Measurements from ENCODE around the gene IFT43. TPM values are rescaled to one million over a fixed set of nuclear protein-coding genes. Genes with fewer than 3 reads are reported as not detected.

Gene IFT43
- total RNA-seq, 1 experiment from 2014 or later, result 34.9 TPM

DNA sequence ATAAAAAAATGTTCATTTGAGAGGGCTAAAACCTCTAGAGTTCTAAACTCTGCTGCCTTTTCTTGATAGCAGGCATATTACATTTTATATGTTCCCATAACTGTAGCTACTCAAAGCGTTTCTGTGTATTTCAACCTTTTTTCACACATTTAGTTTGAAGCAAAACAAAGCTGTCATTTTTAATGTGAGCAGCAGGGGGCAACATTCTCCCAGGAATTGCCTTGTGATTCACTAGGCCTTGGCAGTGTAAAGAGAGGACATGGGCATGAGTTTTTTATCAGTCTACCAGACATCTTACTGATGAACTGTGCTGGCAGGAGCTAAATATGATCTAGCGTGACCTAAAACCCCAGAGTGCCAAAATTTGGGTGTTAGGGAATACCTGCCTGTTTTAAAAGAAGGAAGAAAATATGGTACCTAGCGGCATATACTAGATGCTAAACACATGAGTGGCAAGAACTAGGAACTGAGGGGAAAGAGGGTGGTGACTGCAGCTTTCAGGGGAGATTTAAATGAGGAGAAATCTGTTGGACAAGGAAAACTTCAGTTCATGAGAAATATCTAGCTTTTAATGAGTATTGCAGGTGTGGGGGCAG, 65.3 kb downstream of the IFT43 start:
- H3K4me1 Mint-ChIP-seq (ENCODE audit: insufficient read depth, unreplicated experiment), result no peaks in the 10 kb centered on the region
- no peaks in the 10 kb centered on the region for H3K9me3 Mint-ChIP-seq (ENCODE audit: unreplicated experiment)
- TF ChIP-seq, protein P1, sequence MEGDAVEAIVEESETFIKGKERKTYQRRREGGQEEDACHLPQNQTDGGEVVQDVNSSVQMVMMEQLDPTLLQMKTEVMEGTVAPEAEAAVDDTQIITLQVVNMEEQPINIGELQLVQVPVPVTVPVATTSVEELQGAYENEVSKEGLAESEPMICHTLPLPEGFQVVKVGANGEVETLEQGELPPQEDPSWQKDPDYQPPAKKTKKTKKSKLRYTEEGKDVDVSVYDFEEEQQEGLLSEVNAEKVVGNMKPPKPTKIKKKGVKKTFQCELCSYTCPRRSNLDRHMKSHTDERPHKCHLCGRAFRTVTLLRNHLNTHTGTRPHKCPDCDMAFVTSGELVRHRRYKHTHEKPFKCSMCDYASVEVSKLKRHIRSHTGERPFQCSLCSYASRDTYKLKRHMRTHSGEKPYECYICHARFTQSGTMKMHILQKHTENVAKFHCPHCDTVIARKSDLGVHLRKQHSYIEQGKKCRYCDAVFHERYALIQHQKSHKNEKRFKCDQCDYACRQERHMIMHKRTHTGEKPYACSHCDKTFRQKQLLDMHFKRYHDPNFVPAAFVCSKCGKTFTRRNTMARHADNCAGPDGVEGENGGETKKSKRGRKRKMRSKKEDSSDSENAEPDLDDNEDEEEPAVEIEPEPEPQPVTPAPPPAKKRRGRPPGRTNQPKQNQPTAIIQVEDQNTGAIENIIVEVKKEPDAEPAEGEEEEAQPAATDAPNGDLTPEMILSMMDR (IDR thresholded peaks at IDR 0.05; ENCODE audit: unreplicated experiment), result peak; percentile 84
- peaks cover 3% of the 10 kb centered on the region for H3K36me3 Mint-ChIP-seq (ENCODE audit: insufficient read depth, unreplicated experiment)
- intact Hi-C loops (cut with micrococcal nuclease), result loop anchor here (1.0 to 5.0 kb wide), 5 partner anchors 102 to 594 kb away; no protein-coding TSS in a partner anchor
- BruUV-seq (replicated peaks), result no TSS peak
- POLR2A ChIA-PET, result interaction anchor here (0.6 to 1.1 kb wide), 4 partner anchors 102 to 466 kb away, joined by 3 to 5 read pairs (median 4); no protein-coding TSS in a partner anchor
- H3K4me3 Mint-ChIP-seq (ENCODE audit: unreplicated experiment), result no peak overlapping the region
- no peak overlapping the region for H3K27ac Mint-ChIP-seq (ENCODE audit: low read depth, unreplicated experiment)
- peak; percentile 65 for DNase-seq (ENCODE audit: unreplicated experiment)
- H3K27me3 Mint-ChIP-seq (ENCODE audit: insufficient read depth, unreplicated experiment), result no peaks in the 10 kb centered on the region
- CTCF ChIA-PET, result interaction anchor here (0.6 to 12.5 kb wide), 57 partner anchors 8 to 760 kb away, joined by 3 to 165 read pairs (median 3); no protein-coding TSS in a partner anchor

DNA sequence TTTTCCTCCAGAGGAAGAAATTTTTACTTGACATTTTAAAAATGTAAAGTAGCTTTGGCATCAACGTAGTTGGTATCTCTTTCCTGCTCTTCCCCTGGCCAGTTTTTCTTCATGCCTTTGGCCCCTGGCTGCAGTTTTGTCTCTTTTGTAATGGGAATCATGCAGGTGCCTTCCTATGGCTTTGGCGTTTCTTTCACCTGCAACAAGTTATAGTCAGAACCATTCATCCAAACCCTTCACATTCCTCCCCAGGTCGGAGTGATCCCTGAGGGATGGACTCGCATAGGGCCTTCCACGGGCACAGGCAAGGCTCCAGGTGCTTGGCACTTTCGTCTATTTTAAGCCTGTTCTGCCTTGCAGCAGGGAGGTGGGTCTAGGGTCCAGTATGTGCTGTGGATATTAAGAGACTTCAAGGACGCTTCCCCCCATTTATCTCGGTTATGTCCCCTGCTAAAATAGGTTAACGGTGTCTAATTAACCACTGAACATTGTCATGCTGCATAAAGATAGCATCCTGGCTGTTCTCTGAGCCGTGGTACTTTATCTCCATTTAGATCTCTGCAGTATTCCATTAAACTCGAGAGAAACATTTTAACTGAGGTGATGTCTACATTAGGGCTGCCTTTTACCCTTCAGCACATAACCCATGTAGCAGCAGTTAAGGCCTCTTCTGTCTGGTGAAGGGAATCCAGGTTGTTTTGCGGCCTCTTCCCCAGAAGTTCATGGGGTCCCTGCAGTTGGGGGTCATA, 66.3 kb downstream of the IFT43 start:
- H3K9me3 Mint-ChIP-seq (ENCODE audit: unreplicated experiment), result no peaks in the 10 kb centered on the region
- TF ChIP-seq, protein P1 (IDR thresholded peaks at IDR 0.05; ENCODE audit: unreplicated experiment), result no peak
- intact Hi-C loops (cut with micrococcal nuclease), result loop anchor here (1.0 to 5.0 kb wide), 4 partner anchors 101 to 340 kb away; no protein-coding TSS in a partner anchor
- no TSS peak for BruUV-seq (replicated peaks)
- no peak overlapping the region for H3K27ac Mint-ChIP-seq (ENCODE audit: low read depth, unreplicated experiment)
- ChIA-PET POLR2A (no interaction called here), CTCF (interaction anchor here (0.7 to 12.5 kb wide), 26 partner anchors 7 to 754 kb away, joined by 3 to 165 read pairs (median 4); no protein-coding TSS in a partner anchor)
- no peaks in the 10 kb centered on the region for H3K27me3 Mint-ChIP-seq (ENCODE audit: insufficient read depth, unreplicated experiment)
- no peak overlapping the region for H3K4me3 Mint-ChIP-seq (ENCODE audit: unreplicated experiment)
- H3K4me1 Mint-ChIP-seq (ENCODE audit: insufficient read depth, unreplicated experiment), result no peaks in the 10 kb centered on the region
- DNase-seq (ENCODE audit: unreplicated experiment), result no peak
- H3K36me3 Mint-ChIP-seq (ENCODE audit: insufficient read depth, unreplicated experiment), result no peaks in the 10 kb centered on the region

DNA sequence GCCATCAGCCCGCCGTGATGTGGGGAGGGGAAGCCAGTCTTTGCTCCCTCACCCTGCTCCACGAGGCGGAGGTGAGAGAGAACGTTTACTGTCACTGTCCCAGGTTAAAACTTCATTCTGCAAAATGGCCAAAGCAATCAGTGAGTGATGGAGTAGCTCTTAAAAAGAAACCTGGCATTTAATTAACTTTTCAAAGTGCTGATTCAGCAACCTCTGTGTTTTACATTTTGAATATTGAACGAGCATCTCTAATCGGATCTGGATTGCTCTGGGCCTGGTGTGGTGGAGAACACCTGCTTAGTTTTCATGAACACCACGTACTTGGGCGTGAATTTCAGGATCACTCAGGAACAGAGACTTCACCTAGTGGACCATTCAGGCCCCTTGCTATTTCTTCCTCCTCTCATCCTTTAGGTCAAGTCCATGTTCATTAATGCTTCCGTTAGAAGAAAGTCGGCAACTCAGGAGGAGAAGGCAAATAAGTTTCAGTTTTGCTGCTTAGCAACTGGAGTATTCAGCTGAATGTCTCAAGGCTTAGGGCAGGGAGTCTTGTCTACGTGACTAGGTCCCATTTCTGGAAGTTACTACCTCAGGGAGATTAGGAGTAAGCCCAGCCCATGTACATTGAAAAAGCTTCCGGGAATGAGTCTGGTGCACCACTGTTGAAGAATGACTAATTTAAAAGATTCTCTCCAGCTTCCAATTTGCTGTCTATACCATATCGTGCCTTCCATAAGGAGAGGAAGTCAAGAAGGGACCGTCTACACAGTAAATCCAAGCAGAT, 68.2 kb downstream of the IFT43 start:
- TF ChIP-seq, protein P1 (IDR thresholded peaks at IDR 0.05; ENCODE audit: unreplicated experiment), result no peak
- Mint-ChIP-seq H3K27me3 (ENCODE audit: insufficient read depth, unreplicated experiment) (no peaks in the 10 kb centered on the region), H3K27ac (ENCODE audit: low read depth, unreplicated experiment) (no peak overlapping the region), H3K4me1 (ENCODE audit: insufficient read depth, unreplicated experiment) (no peaks in the 10 kb centered on the region), H3K36me3 (ENCODE audit: insufficient read depth, unreplicated experiment) (no peaks in the 10 kb centered on the region), H3K9me3 (ENCODE audit: unreplicated experiment) (no peaks in the 10 kb centered on the region), H3K4me3 (ENCODE audit: unreplicated experiment) (no peak overlapping the region)
- intact Hi-C loops (cut with micrococcal nuclease), result loop anchor here (5.0 kb wide), 1 partner anchor 341 kb away; no protein-coding TSS in a partner anchor
- CTCF ChIA-PET, result interaction anchor here (0.6 to 12.5 kb wide), 8 partner anchors 14 to 1194 kb away, joined by 3 to 165 read pairs (median 4); no protein-coding TSS in a partner anchor
- POLR2A ChIA-PET, result no interaction called here
- DNase-seq (ENCODE audit: unreplicated experiment), result no peak
- BruUV-seq (replicated peaks), result no TSS peak
